Measurements from ENCODE around the gene DUSP9. TPM values are rescaled to one million over a fixed set of nuclear protein-coding genes. Genes with fewer than 3 reads are reported as not detected.

DUSP9 gene
- not detected for total RNA-seq

GRCh38 chrX:153646620-153647373, at the start of gene DUSP9:
Gene DUSP9, plus strand, starts transcription at chrX:153647203. Its CDS starts 751 bp downstream, at chrX:153647954.
- DNase-seq (ENCODE audit: low spot score in 2 of 2) = peak in 1 of 2 donors; percentile 59
- H3K4me3 ChIP-seq = peak within 1 kb of the TSS; percentile 33 to 45
- H3K4me1 ChIP-seq = peaks cover 0 to 4% of the 10 kb centered on the region in 2 donors
- peaks cover 14% of the 10 kb centered on the region for H3K27me3 ChIP-seq
- H3K27ac ChIP-seq = no peak within 1 kb of the TSS
- no peaks in the 10 kb centered on the region for H3K36me3 ChIP-seq
- TF ChIP-seq, protein P1, sequence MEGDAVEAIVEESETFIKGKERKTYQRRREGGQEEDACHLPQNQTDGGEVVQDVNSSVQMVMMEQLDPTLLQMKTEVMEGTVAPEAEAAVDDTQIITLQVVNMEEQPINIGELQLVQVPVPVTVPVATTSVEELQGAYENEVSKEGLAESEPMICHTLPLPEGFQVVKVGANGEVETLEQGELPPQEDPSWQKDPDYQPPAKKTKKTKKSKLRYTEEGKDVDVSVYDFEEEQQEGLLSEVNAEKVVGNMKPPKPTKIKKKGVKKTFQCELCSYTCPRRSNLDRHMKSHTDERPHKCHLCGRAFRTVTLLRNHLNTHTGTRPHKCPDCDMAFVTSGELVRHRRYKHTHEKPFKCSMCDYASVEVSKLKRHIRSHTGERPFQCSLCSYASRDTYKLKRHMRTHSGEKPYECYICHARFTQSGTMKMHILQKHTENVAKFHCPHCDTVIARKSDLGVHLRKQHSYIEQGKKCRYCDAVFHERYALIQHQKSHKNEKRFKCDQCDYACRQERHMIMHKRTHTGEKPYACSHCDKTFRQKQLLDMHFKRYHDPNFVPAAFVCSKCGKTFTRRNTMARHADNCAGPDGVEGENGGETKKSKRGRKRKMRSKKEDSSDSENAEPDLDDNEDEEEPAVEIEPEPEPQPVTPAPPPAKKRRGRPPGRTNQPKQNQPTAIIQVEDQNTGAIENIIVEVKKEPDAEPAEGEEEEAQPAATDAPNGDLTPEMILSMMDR (IDR thresholded peaks at IDR 0.05) = no peak
- no peaks in the 10 kb centered on the region for H3K9me3 ChIP-seq
- intact Hi-C loops (cut with DNase I) = no loop called here

DNA sequence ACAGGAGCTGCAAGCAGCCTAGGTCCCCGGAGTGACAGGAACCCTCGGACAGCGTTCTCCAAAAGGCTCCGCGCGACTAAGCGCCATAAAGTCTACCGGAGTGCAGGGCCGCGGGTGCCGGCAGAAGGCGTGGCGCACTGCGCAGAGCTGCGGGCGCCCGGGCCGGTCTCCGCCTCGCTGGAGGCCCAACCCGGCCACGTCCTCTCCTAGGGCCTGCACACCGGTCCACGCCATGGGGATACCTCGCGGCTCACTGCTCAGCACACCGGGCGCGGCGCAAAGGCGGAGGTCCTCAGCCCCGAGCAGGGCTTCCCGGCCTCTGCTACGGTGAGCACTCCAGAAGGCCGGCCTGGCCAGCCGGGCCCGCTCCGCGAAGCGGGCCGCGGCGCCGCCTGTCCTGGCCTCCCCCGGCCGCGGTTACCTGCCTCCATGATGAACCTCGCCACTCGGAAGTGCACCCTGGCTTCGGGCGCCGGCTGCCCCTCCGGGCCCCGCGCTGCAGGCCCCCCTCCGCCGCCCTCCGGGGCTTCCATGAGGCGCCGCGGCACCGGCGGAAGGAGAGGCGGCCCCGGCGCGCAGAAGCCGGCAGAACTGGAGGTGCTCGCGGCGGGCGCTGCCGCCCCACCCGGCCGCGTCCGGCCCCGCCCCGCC, 48.3 kb upstream of the DUSP9 start, which contains the start of gene CCNQ:
TSS of gene CCNQ (minus strand) at position 599 of the 651 bp plus-strand sequence. CDS start at position 533, 66 bp downstream.
- Histone ChIP-seq H3K4me1 (no peaks in the 10 kb centered on the region), H3K27me3 (no peaks in the 10 kb centered on the region), H3K27ac (peak within 1 kb of the TSS; percentile 41 to 47), H3K4me3 (peak within 1 kb of the TSS; percentile 72 to 86), H3K36me3 (peaks cover 3 to 12% of the 10 kb centered on the region in 2 donors), H3K9me3 (no peaks in the 10 kb centered on the region)
- TF ChIP-seq, protein P1 (IDR thresholded peaks at IDR 0.05) = no peak
- DNase-seq (ENCODE audit: low spot score in 2 of 2) = no peak
- intact Hi-C loops (cut with DNase I) = loop anchor here (5.0 kb wide), 2 partner anchors 89 to 126 kb away; partner anchors contain the start of genes HAUS7 and SLC6A8

DNA sequence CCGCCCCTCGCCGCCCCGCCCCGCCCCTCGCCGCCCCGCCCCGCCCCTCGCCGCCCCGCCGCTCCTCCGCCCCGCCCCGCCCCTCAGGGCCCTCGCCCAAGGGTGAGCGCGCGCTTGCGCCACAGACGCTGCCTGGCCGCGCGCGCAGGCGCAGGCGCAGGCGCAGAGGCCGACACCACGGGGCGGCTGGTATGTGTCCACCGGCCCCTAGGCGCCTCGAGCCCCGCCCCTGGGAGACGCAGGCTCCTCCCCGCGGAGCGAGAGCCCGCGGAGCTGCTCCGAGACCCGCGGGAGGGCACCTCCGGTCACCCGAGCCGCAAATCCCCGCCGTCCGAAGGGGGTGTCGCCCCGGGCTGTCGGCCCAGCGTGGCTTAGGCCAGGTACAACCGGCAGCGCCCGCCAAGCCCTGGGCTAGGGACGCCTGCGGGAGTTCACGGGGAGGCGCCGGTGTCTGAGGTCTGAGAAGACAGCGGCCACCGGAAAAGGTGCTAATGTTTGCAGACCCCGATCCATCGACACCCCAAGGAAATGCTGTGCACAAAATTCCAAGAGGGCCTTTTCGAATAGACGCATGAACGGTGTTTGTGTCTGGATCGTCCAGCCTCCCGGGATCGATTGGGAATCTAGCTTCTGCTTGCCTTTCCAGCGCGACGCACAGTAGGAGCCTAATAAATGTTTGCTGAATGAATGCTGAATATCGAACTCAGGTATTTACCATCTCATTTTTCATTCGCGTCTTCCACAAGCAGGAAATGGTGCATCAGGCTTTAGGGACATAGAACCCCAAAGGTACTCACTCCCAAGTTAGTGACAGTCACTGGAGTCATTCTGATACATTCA, 47.6 kb upstream of the DUSP9 start:
- Histone ChIP-seq H3K9me3 (no peaks in the 10 kb centered on the region), H3K4me1 (no peaks in the 10 kb centered on the region), H3K27me3 (no peaks in the 10 kb centered on the region), H3K36me3 (peaks cover 3 to 4% of the 10 kb centered on the region in 2 donors), H3K27ac (peak overlapping the region; percentile 41 to 47), H3K4me3 (peak overlapping the region; percentile 53 to 86)
- intact Hi-C loops (cut with DNase I) = loop anchor here (5.0 kb wide), 2 partner anchors 88 to 127 kb away; partner anchors contain the start of genes HAUS7 and SLC6A8
- TF ChIP-seq, protein P1 (IDR thresholded peaks at IDR 0.05) = no peak
- peak; percentile 50 to 91 for DNase-seq (ENCODE audit: low spot score in 2 of 2)

DNA sequence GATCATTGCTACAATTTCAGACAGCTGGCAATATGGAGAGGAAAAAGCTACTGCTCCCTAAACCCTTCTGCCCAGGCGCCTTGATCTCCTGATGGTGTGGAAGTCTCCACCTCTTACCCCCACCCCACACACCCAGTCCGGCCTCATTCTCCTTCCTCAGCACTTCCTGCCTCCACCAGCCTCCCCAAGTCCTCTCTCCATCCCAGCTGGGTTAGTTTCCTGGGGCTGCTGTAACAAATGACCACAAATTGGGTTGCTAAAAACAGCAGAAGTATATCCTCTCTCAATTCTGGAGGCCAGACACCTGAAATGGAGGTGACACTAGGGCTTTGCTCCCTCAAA, 47.0 kb upstream of the DUSP9 start:
- Histone ChIP-seq H3K4me3 (peak overlapping the region; percentile 53 to 70), H3K27me3 (no peaks in the 10 kb centered on the region), H3K4me1 (no peaks in the 10 kb centered on the region), H3K27ac (no peak overlapping the region), H3K36me3 (peaks cover 0 to 3% of the 10 kb centered on the region in 2 donors), H3K9me3 (no peaks in the 10 kb centered on the region)
- intact Hi-C loops (cut with DNase I) = no loop called here
- no peak for DNase-seq (ENCODE audit: low spot score in 2 of 2)
- TF ChIP-seq, protein P1 (IDR thresholded peaks at IDR 0.05) = no peak

GRCh38 chrX:153600921-153601320, 46.1 kb upstream of the DUSP9 start:
- no peaks in the 10 kb centered on the region for H3K36me3 ChIP-seq
- intact Hi-C loops (cut with DNase I) = no loop called here
- H3K27me3 ChIP-seq = no peaks in the 10 kb centered on the region
- H3K4me3 ChIP-seq = no peak overlapping the region
- no peak for DNase-seq (ENCODE audit: low spot score in 2 of 2)
- H3K9me3 ChIP-seq = no peaks in the 10 kb centered on the region
- H3K4me1 ChIP-seq = no peaks in the 10 kb centered on the region
- TF ChIP-seq, protein P1 (IDR thresholded peaks at IDR 0.05) = no peak
- no peak overlapping the region for H3K27ac ChIP-seq

Measured in ascending aorta (tissue), 2 donors.